ENCODE results near the gene LIMCH1. TPM values are rescaled to one million over a fixed set of nuclear protein-coding genes. Genes with fewer than 3 reads are reported as not detected.

The LIMCH1 gene
- total RNA-seq, 2 experiments from 2014 or later: not detected

DNA sequence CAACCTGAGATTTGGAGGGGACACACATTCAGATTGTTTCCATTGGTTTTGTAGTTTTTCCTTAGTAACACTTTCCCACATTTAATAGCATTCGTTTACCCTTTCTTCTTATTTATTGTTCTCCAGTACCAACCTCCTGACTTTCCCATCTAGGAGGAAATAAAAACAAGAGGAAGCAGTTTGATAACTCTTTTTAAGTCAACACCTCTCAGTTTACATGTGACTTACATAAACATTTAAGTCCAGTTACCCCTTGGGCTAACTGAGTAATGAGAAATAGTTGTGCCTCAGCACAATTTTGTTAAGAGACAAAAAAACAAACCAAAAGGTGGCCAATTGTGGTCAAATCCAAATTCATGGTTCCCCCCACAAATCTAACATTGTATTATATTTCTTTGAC lies 175.8 kb downstream of the LIMCH1 start:
- BruUV-seq (replicated peaks): no TSS peak
- TF ChIP-seq, protein P1, sequence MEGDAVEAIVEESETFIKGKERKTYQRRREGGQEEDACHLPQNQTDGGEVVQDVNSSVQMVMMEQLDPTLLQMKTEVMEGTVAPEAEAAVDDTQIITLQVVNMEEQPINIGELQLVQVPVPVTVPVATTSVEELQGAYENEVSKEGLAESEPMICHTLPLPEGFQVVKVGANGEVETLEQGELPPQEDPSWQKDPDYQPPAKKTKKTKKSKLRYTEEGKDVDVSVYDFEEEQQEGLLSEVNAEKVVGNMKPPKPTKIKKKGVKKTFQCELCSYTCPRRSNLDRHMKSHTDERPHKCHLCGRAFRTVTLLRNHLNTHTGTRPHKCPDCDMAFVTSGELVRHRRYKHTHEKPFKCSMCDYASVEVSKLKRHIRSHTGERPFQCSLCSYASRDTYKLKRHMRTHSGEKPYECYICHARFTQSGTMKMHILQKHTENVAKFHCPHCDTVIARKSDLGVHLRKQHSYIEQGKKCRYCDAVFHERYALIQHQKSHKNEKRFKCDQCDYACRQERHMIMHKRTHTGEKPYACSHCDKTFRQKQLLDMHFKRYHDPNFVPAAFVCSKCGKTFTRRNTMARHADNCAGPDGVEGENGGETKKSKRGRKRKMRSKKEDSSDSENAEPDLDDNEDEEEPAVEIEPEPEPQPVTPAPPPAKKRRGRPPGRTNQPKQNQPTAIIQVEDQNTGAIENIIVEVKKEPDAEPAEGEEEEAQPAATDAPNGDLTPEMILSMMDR (conservative IDR thresholded peaks at IDR 0.05; ENCODE audit: low read length): no peak
- TF ChIP-seq EZH2phosphoT487 (IDR thresholded peaks at IDR 0.05; ENCODE audit: borderline replicate concordance, low read depth, low read length): no peak
- Histone ChIP-seq H2AFZ (ENCODE audit: low read length) (no peak overlapping the region), H3K4me1 (ENCODE audit: insufficient read depth, low read length, poor library complexity, severe bottlenecking) (no peaks in the 10 kb centered on the region), H4K20me1 (ENCODE audit: insufficient read depth, low read length) (no peaks in the 10 kb centered on the region), H3K9me3 (ENCODE audit: low read length) (no peaks in the 10 kb centered on the region), H3K9me2 (ENCODE audit: insufficient read depth, low read length) (no peaks in the 10 kb centered on the region), H3K4me3 (ENCODE audit: low read depth, low read length, poor library complexity, severe bottlenecking) (no peak overlapping the region), H3K36me3 (ENCODE audit: insufficient read depth, low read length) (no peaks in the 10 kb centered on the region), H3K27ac (ENCODE audit: low read depth, low read length, poor library complexity, severe bottlenecking) (no peak overlapping the region), H3K79me2 (ENCODE audit: insufficient read depth, low read depth, low read length) (no peaks in the 10 kb centered on the region), H3K4me2 (ENCODE audit: low read length) (no peak overlapping the region)
- no peak for DNase-seq (ENCODE audit: low spot score)
- intact Hi-C loops (cut with micrococcal nuclease; ENCODE audit: unreplicated experiment): no loop called here
- POLR2A ChIA-PET: no interaction called here
- CTCF ChIA-PET (ENCODE audit: unreplicated experiment): no interaction called here

DNA sequence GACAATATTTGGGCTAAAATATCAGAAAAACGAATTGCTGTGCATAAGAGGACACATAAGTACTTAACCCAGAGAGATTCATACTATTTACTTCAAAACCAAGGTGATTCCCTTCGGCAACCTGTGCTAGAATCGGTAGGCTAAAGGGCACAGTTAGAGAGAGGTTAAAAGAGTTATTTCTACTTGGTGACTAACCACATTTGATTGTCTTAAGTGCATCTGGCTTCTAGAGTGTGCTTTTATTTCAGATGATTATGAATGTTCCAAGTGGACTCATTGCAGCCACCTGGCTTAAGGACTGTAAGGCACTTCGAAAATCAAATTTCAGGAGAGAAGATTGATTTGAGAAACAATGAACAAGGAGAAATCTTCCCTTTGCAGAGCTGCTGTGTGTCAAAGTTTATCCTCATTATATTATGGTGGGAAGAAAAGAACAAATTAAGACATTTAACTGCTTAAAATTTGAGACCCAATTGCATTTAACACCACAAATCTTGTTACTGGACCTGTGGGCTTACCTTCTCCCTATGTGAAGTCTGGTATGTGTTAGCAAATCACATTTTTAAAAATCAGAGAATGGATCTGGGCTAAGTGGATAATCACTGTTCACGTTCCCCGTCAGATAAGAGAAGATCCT lies 176.5 kb downstream of the LIMCH1 start:
- Histone ChIP-seq H4K20me1 (ENCODE audit: insufficient read depth, low read length) (no peaks in the 10 kb centered on the region), H3K27ac (ENCODE audit: low read depth, low read length, poor library complexity, severe bottlenecking) (no peak overlapping the region), H3K4me2 (ENCODE audit: low read length) (no peak overlapping the region), H3K79me2 (ENCODE audit: insufficient read depth, low read depth, low read length) (no peaks in the 10 kb centered on the region), H3K36me3 (ENCODE audit: insufficient read depth, low read length) (no peaks in the 10 kb centered on the region), H3K9me2 (ENCODE audit: insufficient read depth, low read length) (no peaks in the 10 kb centered on the region), H2AFZ (ENCODE audit: low read length) (no peak overlapping the region), H3K4me1 (ENCODE audit: insufficient read depth, low read length, poor library complexity, severe bottlenecking) (no peaks in the 10 kb centered on the region), H3K9me3 (ENCODE audit: low read length) (no peaks in the 10 kb centered on the region), H3K4me3 (ENCODE audit: low read depth, low read length, poor library complexity, severe bottlenecking) (no peak overlapping the region)
- no TSS peak for BruUV-seq (replicated peaks)
- no peak for TF ChIP-seq EZH2phosphoT487 (IDR thresholded peaks at IDR 0.05; ENCODE audit: borderline replicate concordance, low read depth, low read length)
- ChIA-PET CTCF (ENCODE audit: unreplicated experiment) (no interaction called here), POLR2A (no interaction called here)
- intact Hi-C loops (cut with micrococcal nuclease; ENCODE audit: unreplicated experiment): no loop called here
- no peak for DNase-seq (ENCODE audit: low spot score)

DNA sequence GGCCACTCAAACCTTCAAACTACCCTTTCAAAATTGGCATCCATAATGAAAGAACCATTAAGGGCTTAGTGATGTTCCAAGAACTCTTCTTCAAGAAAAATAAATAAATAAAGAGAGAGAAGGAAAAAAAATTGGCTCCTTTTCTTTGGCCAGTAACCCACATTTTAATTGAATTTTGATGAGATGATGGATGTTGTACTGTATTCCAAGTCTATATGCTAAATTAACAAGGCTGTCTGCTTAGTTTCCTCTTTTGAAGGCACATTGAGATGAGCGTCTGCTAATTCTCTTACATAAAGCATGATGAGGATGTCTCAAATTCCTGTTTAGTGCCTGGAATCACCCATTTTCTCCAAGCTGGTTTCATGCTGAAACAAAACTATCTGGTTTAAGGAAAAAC lies 177.2 kb downstream of the LIMCH1 start:
- H3K9me3 ChIP-seq (ENCODE audit: low read length): no peaks in the 10 kb centered on the region
- BruUV-seq (replicated peaks): no TSS peak
- no peaks in the 10 kb centered on the region for H3K79me2 ChIP-seq (ENCODE audit: insufficient read depth, low read depth, low read length)
- ChIA-PET CTCF (ENCODE audit: unreplicated experiment) (no interaction called here), POLR2A (no interaction called here)
- H3K36me3 ChIP-seq (ENCODE audit: insufficient read depth, low read length): no peaks in the 10 kb centered on the region
- no peak for DNase-seq (ENCODE audit: low spot score)
- H3K4me3 ChIP-seq (ENCODE audit: low read depth, low read length, poor library complexity, severe bottlenecking): no peak overlapping the region
- H3K4me1 ChIP-seq (ENCODE audit: insufficient read depth, low read length, poor library complexity, severe bottlenecking): no peaks in the 10 kb centered on the region
- H3K27ac ChIP-seq (ENCODE audit: low read depth, low read length, poor library complexity, severe bottlenecking): no peak overlapping the region
- no peak overlapping the region for H3K4me2 ChIP-seq (ENCODE audit: low read length)
- no peaks in the 10 kb centered on the region for H3K9me2 ChIP-seq (ENCODE audit: insufficient read depth, low read length)
- intact Hi-C loops (cut with micrococcal nuclease; ENCODE audit: unreplicated experiment): no loop called here
- no peak overlapping the region for H2AFZ ChIP-seq (ENCODE audit: low read length)
- no peaks in the 10 kb centered on the region for H4K20me1 ChIP-seq (ENCODE audit: insufficient read depth, low read length)
- no peak for TF ChIP-seq EZH2phosphoT487 (IDR thresholded peaks at IDR 0.05; ENCODE audit: borderline replicate concordance, low read depth, low read length)
- TF ChIP-seq, protein P1 (conservative IDR thresholded peaks at IDR 0.05; ENCODE audit: low read length): no peak
